Glutamatergic neuron (in vitro differentiated cells): ENCODE results near the gene FAM124B. TPM values are rescaled to one million over a fixed set of nuclear protein-coding genes. Genes with fewer than 3 reads are reported as not detected.

ENCODE experiments used
- DNase-seq: peaks from one replicate; pipeline ENCODE4 v3.0.0; 2022
- H3K27ac Mint-ChIP-seq: one replicate; pipeline ENCODE4 v1.8.0; 2020; ENCODE audit warnings: mild to moderate bottlenecking, mixed read lengths, inconsistent platforms; ENCODE audit not compliant: unreplicated experiment
- H3K27me3 Mint-ChIP-seq: one replicate; pipeline ENCODE4 v1.8.0; 2020; ENCODE audit warnings: mild to moderate bottlenecking, moderate library complexity, mixed read lengths, inconsistent platforms; ENCODE audit not compliant: unreplicated experiment
- H3K36me3 Mint-ChIP-seq: one replicate; pipeline ENCODE4 v1.8.0; 2020; ENCODE audit warnings: mild to moderate bottlenecking, mixed read lengths, inconsistent platforms; ENCODE audit not compliant: unreplicated experiment
- H3K4me1 Mint-ChIP-seq: one replicate; pipeline ENCODE4 v1.8.0; 2020; ENCODE audit warnings: mild to moderate bottlenecking, low read depth, mixed read lengths, inconsistent platforms; ENCODE audit not compliant: unreplicated experiment
- H3K4me3 Mint-ChIP-seq: one replicate; pipeline ENCODE4 v1.8.0; 2020; ENCODE audit warnings: mild to moderate bottlenecking, mixed read lengths, inconsistent platforms; ENCODE audit not compliant: unreplicated experiment
- H3K9me3 Mint-ChIP-seq: one replicate; pipeline ENCODE4 v1.8.0; 2020; ENCODE audit warnings: mild to moderate bottlenecking, moderate library complexity, mixed read lengths, inconsistent platforms; ENCODE audit not compliant: unreplicated experiment
- total RNA-seq: library from RNA; stranded (reverse); fragmentation: NEBNext Ultra II Directional; extraction: Animal tissue kit (Norgen Biotek cat#: 25700); gene quantifications from one replicate; pipeline ENCODE4 v1.2.1, GENCODE V29; 2021; ENCODE audit not compliant: unreplicated experiment
- TF ChIP-seq, protein P1 (sequence below): fragments of 200-600 bp; sonication (generic); IDR thresholded peaks from one replicate; pipeline ENCODE4 v1.5.0; 2021; ENCODE audit not compliant: partially characterized antibody, unreplicated experiment

FAM124B gene
- total RNA-seq, 1 donor from 2014 or later = 1.3 TPM

DNA sequence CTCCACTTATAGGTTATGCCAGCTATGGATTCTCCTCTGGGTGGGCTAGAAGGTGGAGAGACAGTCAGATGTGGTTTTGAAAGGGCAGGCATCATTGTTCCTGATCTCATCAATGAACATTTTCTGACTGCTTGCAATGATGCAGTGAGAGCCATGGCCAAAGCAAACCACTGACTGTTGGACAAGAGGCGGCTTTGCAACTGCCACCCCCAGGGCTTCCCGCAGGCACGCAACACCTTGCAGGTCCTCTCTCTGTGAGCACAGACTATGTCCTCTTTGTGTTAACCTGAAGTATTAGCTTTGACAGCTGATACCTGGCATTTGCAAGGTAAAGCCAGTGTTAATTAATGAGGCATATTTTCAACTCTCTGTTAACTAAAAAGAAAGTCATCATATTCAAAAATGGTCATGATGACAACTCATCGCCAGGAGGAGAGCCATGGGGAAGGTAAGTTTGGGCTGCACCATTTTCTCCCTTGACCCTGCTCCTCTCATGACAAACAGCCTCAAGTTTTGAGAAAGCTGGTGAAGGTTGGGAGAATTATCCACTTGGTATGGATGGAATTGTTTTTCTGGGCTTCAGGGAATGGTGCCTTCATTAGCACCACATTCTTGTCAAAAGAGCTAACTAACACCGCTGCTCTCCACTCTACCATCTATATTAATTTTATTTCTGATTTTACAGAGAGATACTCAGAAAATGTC, 14.9 kb upstream of the FAM124B start:
- Mint-ChIP-seq H3K4me3 (no peak overlapping the region), H3K36me3 (no peaks in the 10 kb centered on the region), H3K27me3 (peaks cover 2% of the 10 kb centered on the region), H3K9me3 (no peaks in the 10 kb centered on the region), H3K4me1 (no peaks in the 10 kb centered on the region), H3K27ac (no peak overlapping the region)
- TF ChIP-seq, protein P1, sequence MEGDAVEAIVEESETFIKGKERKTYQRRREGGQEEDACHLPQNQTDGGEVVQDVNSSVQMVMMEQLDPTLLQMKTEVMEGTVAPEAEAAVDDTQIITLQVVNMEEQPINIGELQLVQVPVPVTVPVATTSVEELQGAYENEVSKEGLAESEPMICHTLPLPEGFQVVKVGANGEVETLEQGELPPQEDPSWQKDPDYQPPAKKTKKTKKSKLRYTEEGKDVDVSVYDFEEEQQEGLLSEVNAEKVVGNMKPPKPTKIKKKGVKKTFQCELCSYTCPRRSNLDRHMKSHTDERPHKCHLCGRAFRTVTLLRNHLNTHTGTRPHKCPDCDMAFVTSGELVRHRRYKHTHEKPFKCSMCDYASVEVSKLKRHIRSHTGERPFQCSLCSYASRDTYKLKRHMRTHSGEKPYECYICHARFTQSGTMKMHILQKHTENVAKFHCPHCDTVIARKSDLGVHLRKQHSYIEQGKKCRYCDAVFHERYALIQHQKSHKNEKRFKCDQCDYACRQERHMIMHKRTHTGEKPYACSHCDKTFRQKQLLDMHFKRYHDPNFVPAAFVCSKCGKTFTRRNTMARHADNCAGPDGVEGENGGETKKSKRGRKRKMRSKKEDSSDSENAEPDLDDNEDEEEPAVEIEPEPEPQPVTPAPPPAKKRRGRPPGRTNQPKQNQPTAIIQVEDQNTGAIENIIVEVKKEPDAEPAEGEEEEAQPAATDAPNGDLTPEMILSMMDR = no peak
- DNase-seq = no peak

DNA sequence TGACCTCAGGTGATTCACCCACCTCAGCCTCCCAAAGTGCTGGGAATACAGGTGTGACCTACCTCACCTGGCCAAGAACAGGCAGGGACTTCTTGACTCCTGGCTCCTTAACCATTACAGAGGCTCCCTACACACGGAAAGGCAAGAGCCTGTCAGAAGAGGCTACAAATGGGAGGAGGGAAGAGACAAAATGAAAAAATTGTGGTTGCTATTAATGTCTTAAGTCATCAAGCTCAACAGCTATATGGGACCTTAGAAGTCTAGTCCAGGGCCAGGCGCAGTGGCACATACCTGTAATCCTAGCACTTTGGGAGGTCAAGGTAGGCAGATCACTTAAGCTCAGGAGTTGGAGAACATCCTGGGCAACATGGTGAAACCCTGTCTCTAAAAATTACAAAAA, 11.5 kb upstream of the FAM124B start:
- DNase-seq = no peak
- TF ChIP-seq, protein P1 = no peak
- H3K36me3 Mint-ChIP-seq = no peaks in the 10 kb centered on the region
- H3K4me3 Mint-ChIP-seq = no peak overlapping the region
- H3K27me3 Mint-ChIP-seq = peaks cover 2% of the 10 kb centered on the region
- no peaks in the 10 kb centered on the region for H3K9me3 Mint-ChIP-seq
- H3K27ac Mint-ChIP-seq = no peak overlapping the region
- H3K4me1 Mint-ChIP-seq = no peaks in the 10 kb centered on the region

DNA sequence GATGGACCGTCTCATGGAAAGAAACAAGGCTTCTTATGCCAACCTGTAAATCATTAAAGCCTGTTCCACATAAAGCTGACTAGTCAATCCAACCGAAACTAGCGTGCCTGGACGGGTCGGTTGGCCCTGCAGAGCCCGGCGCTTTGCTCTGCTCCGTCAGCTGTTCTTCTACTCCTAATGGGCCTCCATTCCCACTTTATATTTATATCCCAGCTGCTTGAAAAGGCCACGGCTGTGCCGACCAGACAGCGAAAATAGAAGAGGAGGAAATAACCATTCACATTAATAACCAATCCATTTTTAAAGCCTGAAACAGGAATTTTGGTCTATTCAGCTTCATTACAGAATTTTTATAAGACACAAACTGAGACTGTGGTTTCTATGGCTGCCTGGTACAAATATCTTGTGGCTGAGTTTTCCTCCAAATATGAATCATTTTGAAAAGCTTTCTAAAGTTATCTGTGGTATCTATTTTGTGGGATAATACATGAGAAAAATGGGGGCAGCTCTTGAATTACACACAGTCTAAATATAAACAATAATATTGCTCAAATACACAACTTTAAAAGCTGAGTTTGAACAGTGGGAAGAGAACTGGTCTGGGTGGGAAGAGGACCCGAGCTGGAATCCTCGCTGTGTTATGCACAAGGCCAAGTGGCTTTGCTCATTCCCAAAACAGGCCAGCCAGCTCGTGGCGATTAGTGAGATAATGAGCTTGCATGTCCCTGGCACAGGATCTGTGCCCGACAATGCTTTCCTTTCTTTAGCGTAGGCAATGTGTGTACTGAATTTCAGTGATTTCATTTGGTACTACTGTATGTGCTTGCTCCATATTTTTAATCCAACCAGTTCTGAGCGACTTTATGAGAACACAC, 10.5 kb upstream of the FAM124B start:
- Mint-ChIP-seq H3K27ac (no peak overlapping the region), H3K27me3 (no peaks in the 10 kb centered on the region), H3K4me1 (no peaks in the 10 kb centered on the region), H3K9me3 (peaks cover 1% of the 10 kb centered on the region), H3K36me3 (no peaks in the 10 kb centered on the region), H3K4me3 (no peak overlapping the region)
- DNase-seq = no peak
- TF ChIP-seq, protein P1 = no peak

DNA sequence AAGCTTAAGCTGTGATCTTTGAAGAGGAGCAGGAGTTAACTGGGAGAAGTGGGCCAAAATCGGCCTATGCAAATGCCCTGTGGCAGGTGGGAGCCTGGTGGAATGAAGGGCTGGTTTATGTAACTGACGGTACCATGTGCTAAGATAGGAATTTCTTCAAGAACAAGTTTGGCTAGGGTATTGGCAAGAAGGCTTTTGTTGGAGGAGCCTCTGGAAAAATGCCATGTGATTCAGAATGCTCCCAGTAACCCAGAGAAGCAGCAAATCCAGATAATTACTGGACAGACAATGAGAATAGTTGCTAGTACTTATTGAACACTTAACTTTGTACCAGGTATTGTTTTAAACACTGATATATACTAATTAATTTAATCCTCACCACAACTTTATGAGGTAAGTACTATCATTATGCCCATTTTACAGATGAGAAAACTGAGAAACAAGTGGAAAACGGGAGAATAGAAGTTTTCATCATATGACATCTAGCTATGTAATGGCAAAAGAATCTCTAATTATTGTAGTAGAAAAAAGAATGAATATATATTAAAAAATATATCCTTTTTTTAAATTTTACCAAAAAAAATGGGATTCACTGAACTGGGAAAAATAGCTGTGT, 9.1 kb upstream of the FAM124B start:
- H3K4me3 Mint-ChIP-seq = no peak overlapping the region
- H3K27me3 Mint-ChIP-seq = no peaks in the 10 kb centered on the region
- TF ChIP-seq, protein P1 = no peak
- no peaks in the 10 kb centered on the region for H3K4me1 Mint-ChIP-seq
- H3K9me3 Mint-ChIP-seq = peaks cover 3% of the 10 kb centered on the region
- no peak for DNase-seq
- no peak overlapping the region for H3K27ac Mint-ChIP-seq
- H3K36me3 Mint-ChIP-seq = peaks cover 5% of the 10 kb centered on the region
